HepG2 (cell line): ENCODE data around the gene PNP. TPM values are rescaled to one million over a fixed set of nuclear protein-coding genes. Genes with fewer than 3 reads are reported as not detected.

Experiments used
- CCDC6 ChIP-seq: sonication (generic); formaldehyde crosslinking; IDR thresholded peaks from 2 replicates; pipeline ENCODE4 v1.8.1; 2022; ENCODE audit warnings: mild to moderate bottlenecking, missing genetic modification reagents, moderate library complexity
- DR1 ChIP-seq: sonication (generic); formaldehyde crosslinking; IDR thresholded peaks from 2 replicates; pipeline ENCODE4 v1.8.0; 2021; ENCODE audit warnings: mild to moderate bottlenecking, missing genetic modification reagents, inconsistent platforms
- ELF3 ChIP-seq: IDR thresholded peaks from 2 replicates; pipeline ENCODE4 v1.6.1; 2016; ENCODE audit warnings: missing genetic modification reagents, missing compliant biosample characterization
- GLI4 ChIP-seq: sonication (generic); formaldehyde crosslinking; IDR thresholded peaks from 2 replicates; pipeline ENCODE4 v1.5.1; 2020; ENCODE audit warnings: missing genetic modification reagents, mild to moderate bottlenecking, moderate library complexity, borderline replicate concordance
- MLX ChIP-seq: IDR thresholded peaks from 2 replicates; pipeline ENCODE4 v1.6.1; 2016
- NPAS2 ChIP-seq: sonication (generic); formaldehyde crosslinking; IDR thresholded peaks from 2 replicates; pipeline ENCODE4 v1.8.0; 2022; ENCODE audit warnings: mild to moderate bottlenecking, missing genetic modification reagents, borderline replicate concordance
- SMARCE1 ChIP-seq: fragments of 450-650 bp; IDR thresholded peaks from 2 replicates; pipeline ENCODE4 v1.6.1; 2017; ENCODE audit warnings: borderline replicate concordance
- SNAPC4 ChIP-seq: sonication (generic); formaldehyde crosslinking; IDR thresholded peaks from 2 replicates; pipeline ENCODE4 v1.4.0; 2020; ENCODE audit warnings: mild to moderate bottlenecking, missing genetic modification reagents
- THAP7 ChIP-seq: sonication (generic); formaldehyde crosslinking; IDR thresholded peaks from 2 replicates; pipeline ENCODE4 v1.8.1; 2023; ENCODE audit warnings: mild to moderate bottlenecking, missing genetic modification reagents
- ZBTB10 ChIP-seq: sonication (generic); formaldehyde crosslinking; IDR thresholded peaks from 2 replicates; pipeline ENCODE4 v1.4.0; 2020; ENCODE audit warnings: missing genetic modification reagents, borderline replicate concordance
- ZFAT ChIP-seq: sonication (generic); formaldehyde crosslinking; conservative IDR thresholded peaks from 2 replicates; pipeline ENCODE4 v1.8.1; 2023; ENCODE audit warnings: missing genetic modification reagents, inconsistent platforms
- ZHX1 ChIP-seq: sonication (generic); formaldehyde crosslinking; IDR thresholded peaks from 2 replicates; pipeline ENCODE4 v1.8.1; 2022; ENCODE audit warnings: low read depth, mild to moderate bottlenecking, missing genetic modification reagents
- ZNF160 ChIP-seq: sonication (generic); formaldehyde crosslinking; IDR thresholded peaks from 2 replicates; pipeline ENCODE4 v1.8.0; 2022; ENCODE audit warnings: mild to moderate bottlenecking, inconsistent platforms, missing genetic modification reagents
- ZNF501 ChIP-seq: sonication (generic); formaldehyde crosslinking; IDR thresholded peaks from 2 replicates; pipeline ENCODE4 v1.5.1; 2020; ENCODE audit warnings: mild to moderate bottlenecking, moderate library complexity, missing genetic modification reagents
- polyA plus RNA-seq, 8 experiments: library from polyadenylated mRNA; depleted of rRNA in 3 of 8; stranded (reverse) in 7 of 8; unstranded in 1 of 8; fragments of >200 nt; fragmentation: Illumina TruSeq in 4 of 8; extraction: Trizol in 4 of 8; gene quantifications; 2 replicates each; pipeline versions ENCODE4 v1.2.1 to v1.2.3, GENCODE V29; 2011 to 2016; ENCODE audit warnings: low read depth in 4 of 8, missing spikeins in 1 of 8, mixed read lengths in 1 of 8; ENCODE audit not compliant: insufficient read depth in 1 of 8
- total RNA-seq, 5 experiments: library from RNA; depleted of rRNA; stranded (reverse); fragments of >200 nt; fragmentation: Illumina TruSeq; extraction: Trizol; gene quantifications; 2 replicates each; pipeline ENCODE4 v1.2.3, GENCODE V29; 2016; ENCODE audit warnings: low read depth in 1 of 5

The PNP gene
- total and polyA plus RNA-seq, 2 of the 13 experiments (the other 11 are each of a cell fraction or from before 2014, with no cell fraction given): 45.4 to 74.8 TPM

- TF ChIP-seq MLX (CRISPR knock-in tag): peak; percentile 92
- no peak for TF ChIP-seq ZFAT
- no peak; the same call in 1 of the 2 replicates for TF ChIP-seq SNAPC4
- peak; percentile 90 for TF ChIP-seq ELF3 (CRISPR knock-in tag)
- peak; percentile 86 for TF ChIP-seq ZNF160 (CRISPR knock-in tag)
- TF ChIP-seq THAP7 (CRISPR knock-in tag): peak; percentile 90; the same call in 1 of the 2 replicates
- 0 out of 2 replicates have a peak, but pooled peaks have one; percentile 41 for TF ChIP-seq GLI4 (CRISPR knock-in tag)
- TF ChIP-seq ZNF501: peak; percentile 91; the same call in 1 of the 2 replicates
- TF ChIP-seq ZHX1 (CRISPR knock-in tag): peak; percentile 18
- TF ChIP-seq CCDC6: peak; percentile 98
- peak; percentile 96 for TF ChIP-seq DR1
- 0 out of 2 replicates have a peak, but pooled peaks have one; percentile 34 for TF ChIP-seq ZBTB10 (CRISPR knock-in tag)
- TF ChIP-seq SMARCE1: no peak
- TF ChIP-seq NPAS2 (CRISPR knock-in tag): no peak
Observed at GRCh38 chr14:20461225-20462141, 7.7 kb upstream of the PNP start, which contains the start of gene PIP4P1 (continued).
